Breast epithelium (tissue), 4 donors: ENCODE results near the gene DNAJC16. TPM values are rescaled to one million over a fixed set of nuclear protein-coding genes. Genes with fewer than 3 reads are reported as not detected.

Source experiments
- DNase-seq, 2 donors: peaks; one replicate each; pipeline ENCODE4 v3.0.0-alpha.2; 2019; ENCODE audit warnings: low spot score in 2 of 2
- H3K27ac ChIP-seq, 2 donors: fragments of 200-600 bp; sonication (generic) in 1 of 2; one replicate each; pipeline ENCODE4 v1.5.1; 2016 to 2019; ENCODE audit warnings: mild to moderate bottlenecking in 1 of 2
- H3K27me3 ChIP-seq, 2 donors: fragments of 200-600 bp; sonication (generic) in 1 of 2; one replicate each; pipeline versions ENCODE4 v1.5.1 to v1.6.0; 2017 to 2019; ENCODE audit warnings: control low read depth in 1 of 2, mild to moderate bottlenecking in 1 of 2
- H3K36me3 ChIP-seq: fragments of 200-600 bp; one replicate; pipeline ENCODE4 v1.5.1; 2019
- H3K4me1 ChIP-seq, 2 donors: fragments of 200-600 bp; sonication (generic); one replicate each; pipeline ENCODE4 v1.5.1; 2016 to 2019; ENCODE audit warnings: control low read depth in 1 of 2
- H3K4me3 ChIP-seq, 3 donors: fragments of 200-600 bp; sonication (generic); 1 replicate in 2 of 3; 2 replicates in 1 of 3; pipeline ENCODE4 v1.5.1; 2016 to 2019; ENCODE audit warnings: mild to moderate bottlenecking in 3 of 3, moderate library complexity in 2 of 3
- H3K9me3 ChIP-seq, 2 donors: fragments of 200-600 bp; sonication (generic) in 1 of 2; one replicate each; pipeline ENCODE4 v1.5.1; 2016 to 2019; ENCODE audit warnings: control low read depth in 1 of 2
- CTCF ChIP-seq, 3 donors: fragments of 450-650 bp; IDR thresholded peaks; one replicate each; pipeline ENCODE4 v1.5.1; 2016 to 2017; ENCODE audit warnings: antibody characterized with exemption in 3 of 3, mild to moderate bottlenecking in 3 of 3, moderate library complexity in 3 of 3
- POLR2A ChIP-seq: fragments of 450-650 bp; IDR thresholded peaks from one replicate; pipeline ENCODE4 v1.6.1; 2016; ENCODE audit warnings: antibody characterized with exemption, mild to moderate bottlenecking, moderate library complexity
- POLR2AphosphoS5 ChIP-seq, 3 donors: sonication (generic); formaldehyde crosslinking; IDR thresholded peaks; one replicate each; pipeline ENCODE4 v1.6.1; 2017; ENCODE audit warnings: antibody characterized with exemption in 3 of 3
- intact Hi-C: fragments of 100-400 bp; cut with DNase I; formaldehyde crosslinking; loops from one replicate; pipeline ENCODE4 v1.15.1; 2023; ENCODE audit warnings: low total_unique reads
- total RNA-seq, 3 donors: library from RNA; depleted of rRNA; stranded (reverse); fragments of >200 nt; gene quantifications; one replicate each; pipeline ENCODE4 v1.1.0, GENCODE V29; 2016

The DNAJC16 gene
- total RNA-seq, 3 donors from 2014 or later = 14.1 to 30.4 (median 21.0) TPM

GRCh38 chr1:15524283-15525049, 2.2 kb upstream of the DNAJC16 start:
- no peaks in the 10 kb centered on the region for H3K9me3 ChIP-seq
- peak overlapping the region; percentile 77 to 94 (median 93) for H3K4me3 ChIP-seq
- no peaks in the 10 kb centered on the region for H3K27me3 ChIP-seq
- no peaks in the 10 kb centered on the region for H3K36me3 ChIP-seq
- peak overlapping the region; percentile 96 to 97 for H3K27ac ChIP-seq
- intact Hi-C loops = no loop called here
- no peak for TF ChIP-seq POLR2A
- peak; percentile 34 to 79 (median 66) for TF ChIP-seq POLR2AphosphoS5 (IDR thresholded peaks at IDR 0.05)
- peak; percentile 99 to 100 for DNase-seq
- peaks cover 0 to 11% of the 10 kb centered on the region in 2 donors for H3K4me1 ChIP-seq

GRCh38 chr1:15525050-15526020, 1.3 kb upstream of the DNAJC16 start:
- H3K27me3 ChIP-seq = no peaks in the 10 kb centered on the region
- peak overlapping the region; percentile 77 to 94 (median 93) for H3K4me3 ChIP-seq
- intact Hi-C loops = no loop called here
- no peaks in the 10 kb centered on the region for H3K36me3 ChIP-seq
- H3K4me1 ChIP-seq = peaks cover 0 to 11% of the 10 kb centered on the region in 2 donors
- DNase-seq = peak in 1 of 2 donors; percentile 31
- TF ChIP-seq POLR2A = no peak
- TF ChIP-seq POLR2AphosphoS5 (IDR thresholded peaks at IDR 0.05) = peak in 1 of 3 donors; percentile 9
- peak overlapping the region; percentile 96 to 97 for H3K27ac ChIP-seq
- no peaks in the 10 kb centered on the region for H3K9me3 ChIP-seq

GRCh38 chr1:15526021-15526489, 593 bp upstream of the DNAJC16 start:
- Histone ChIP-seq H3K27ac (peak overlapping the region; percentile 96 to 97), H3K36me3 (no peaks in the 10 kb centered on the region), H3K9me3 (no peaks in the 10 kb centered on the region), H3K27me3 (no peaks in the 10 kb centered on the region), H3K4me1 (peaks cover 0 to 11% of the 10 kb centered on the region in 2 donors), H3K4me3 (peak overlapping the region; percentile 77 to 94 (median 93))
- no peak for TF ChIP-seq POLR2A
- no peak for TF ChIP-seq POLR2AphosphoS5 (IDR thresholded peaks at IDR 0.05)
- no peak for TF ChIP-seq CTCF (IDR thresholded peaks at IDR 0.05)
- peak in 1 of 2 donors; percentile 47 for DNase-seq
- intact Hi-C loops = no loop called here

- Histone ChIP-seq H3K4me3 (no peak overlapping the region), H3K4me1 (peaks cover 0 to under 1% of the 10 kb centered on the region in 2 donors), H3K9me3 (no peaks in the 10 kb centered on the region), H3K36me3 (no peaks in the 10 kb centered on the region), H3K27me3 (no peaks in the 10 kb centered on the region), H3K27ac (no peak overlapping the region)
- no peak for DNase-seq
- TF ChIP-seq POLR2AphosphoS5 (IDR thresholded peaks at IDR 0.05) (no peak), CTCF (IDR thresholded peaks at IDR 0.05) (no peak), POLR2A (no peak)
- intact Hi-C loops = loop anchor here (10.0 kb wide), 1 partner anchor 674 kb away; no protein-coding TSS in a partner anchor
Measured at GRCh38 chr1:15531003-15531402, 4.4 kb downstream of the DNAJC16 start.

GRCh38 chr1:15531682-15532081, 5.0 kb downstream of the DNAJC16 start:
- Histone ChIP-seq H3K4me3 (no peak overlapping the region), H3K9me3 (no peaks in the 10 kb centered on the region), H3K27me3 (no peaks in the 10 kb centered on the region), H3K4me1 (no peaks in the 10 kb centered on the region), H3K27ac (no peak overlapping the region), H3K36me3 (no peaks in the 10 kb centered on the region)
- intact Hi-C loops = loop anchor here (10.0 kb wide), 1 partner anchor 673 kb away; no protein-coding TSS in a partner anchor
- TF ChIP-seq CTCF (IDR thresholded peaks at IDR 0.05) (no peak), POLR2A (no peak), POLR2AphosphoS5 (IDR thresholded peaks at IDR 0.05) (no peak)
- no peak for DNase-seq
